Measurements from ENCODE around the gene BAIAP2.

DNA sequence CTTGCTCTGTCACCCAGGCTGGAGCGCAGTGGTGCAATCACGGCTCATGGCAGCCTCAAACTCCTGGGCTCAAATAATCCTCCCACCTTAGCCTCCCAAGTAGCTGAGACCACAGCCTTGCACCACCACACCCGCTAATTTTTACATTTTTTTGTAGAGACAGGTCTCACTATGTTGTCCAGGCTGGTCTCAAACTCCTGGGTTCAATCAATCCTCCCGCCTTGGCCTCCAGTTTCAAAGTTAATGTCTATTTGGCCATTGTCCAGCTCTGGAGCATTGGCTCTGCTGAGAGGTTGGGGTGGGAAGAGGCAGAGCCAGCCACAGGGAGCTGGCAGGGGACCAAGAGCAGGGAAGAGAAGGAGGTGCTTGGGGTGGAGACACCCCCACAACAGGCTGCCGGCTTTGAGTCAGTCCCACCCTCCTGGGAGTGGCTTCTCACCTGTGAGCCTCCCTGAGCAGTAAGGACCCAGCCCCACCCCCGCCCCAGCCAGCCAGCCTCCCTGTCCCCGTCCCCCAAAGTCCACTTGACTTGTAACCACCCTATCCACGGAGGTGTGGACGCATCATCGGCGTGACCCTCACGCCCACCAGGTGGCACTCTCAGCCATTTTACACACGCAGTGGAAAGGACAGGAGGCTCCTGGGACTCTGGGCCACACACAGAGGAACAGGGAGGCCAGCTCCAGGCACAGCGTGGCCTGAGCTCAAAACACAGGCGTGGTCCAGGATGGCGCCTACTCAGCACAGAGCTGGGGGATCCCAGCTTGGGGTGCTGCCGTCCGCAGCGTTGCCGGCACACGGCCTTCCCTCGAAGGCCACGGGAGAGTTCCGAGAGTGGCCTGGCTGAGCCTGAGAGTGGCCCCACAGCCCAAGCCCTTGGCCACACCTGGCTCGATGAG, 107.6 kb downstream of the BAIAP2 start:
- TF ChIP-seq EZH2 (IDR thresholded peaks at IDR 0.05; ENCODE audit: borderline replicate concordance, low read depth, low read length, severe bottlenecking), result no peak
- TF ChIP-seq, protein P1, sequence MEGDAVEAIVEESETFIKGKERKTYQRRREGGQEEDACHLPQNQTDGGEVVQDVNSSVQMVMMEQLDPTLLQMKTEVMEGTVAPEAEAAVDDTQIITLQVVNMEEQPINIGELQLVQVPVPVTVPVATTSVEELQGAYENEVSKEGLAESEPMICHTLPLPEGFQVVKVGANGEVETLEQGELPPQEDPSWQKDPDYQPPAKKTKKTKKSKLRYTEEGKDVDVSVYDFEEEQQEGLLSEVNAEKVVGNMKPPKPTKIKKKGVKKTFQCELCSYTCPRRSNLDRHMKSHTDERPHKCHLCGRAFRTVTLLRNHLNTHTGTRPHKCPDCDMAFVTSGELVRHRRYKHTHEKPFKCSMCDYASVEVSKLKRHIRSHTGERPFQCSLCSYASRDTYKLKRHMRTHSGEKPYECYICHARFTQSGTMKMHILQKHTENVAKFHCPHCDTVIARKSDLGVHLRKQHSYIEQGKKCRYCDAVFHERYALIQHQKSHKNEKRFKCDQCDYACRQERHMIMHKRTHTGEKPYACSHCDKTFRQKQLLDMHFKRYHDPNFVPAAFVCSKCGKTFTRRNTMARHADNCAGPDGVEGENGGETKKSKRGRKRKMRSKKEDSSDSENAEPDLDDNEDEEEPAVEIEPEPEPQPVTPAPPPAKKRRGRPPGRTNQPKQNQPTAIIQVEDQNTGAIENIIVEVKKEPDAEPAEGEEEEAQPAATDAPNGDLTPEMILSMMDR (IDR thresholded peaks at IDR 0.05; ENCODE audit: extremely low read depth in 1 of 2, insufficient read depth in 1 of 2, low read depth in 1 of 2, low read length in 2 of 2), result peak; percentile 55 to 80
- no peak for TF ChIP-seq POLR2A (IDR thresholded peaks at IDR 0.05; ENCODE audit: low read depth, low read length)
- no peak for TF ChIP-seq MYC (IDR thresholded peaks at IDR 0.05; ENCODE audit: low read depth, low read length)
- TF ChIP-seq GATA2 (IDR thresholded peaks at IDR 0.05; ENCODE audit: insufficient read depth, insufficient read length, low read depth, low read length), result no peak
- TF ChIP-seq POLR2AphosphoS5 (IDR thresholded peaks at IDR 0.05; ENCODE audit: insufficient read depth, low read depth, low read length), result no peak
- TF ChIP-seq, protein P2, sequence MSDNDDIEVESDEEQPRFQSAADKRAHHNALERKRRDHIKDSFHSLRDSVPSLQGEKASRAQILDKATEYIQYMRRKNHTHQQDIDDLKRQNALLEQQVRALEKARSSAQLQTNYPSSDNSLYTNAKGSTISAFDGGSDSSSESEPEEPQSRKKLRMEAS (IDR thresholded peaks at IDR 0.05; ENCODE audit: insufficient read depth, insufficient read length), result no peak
- no peak for TF ChIP-seq FOS (IDR thresholded peaks at IDR 0.05; ENCODE audit: borderline replicate concordance, insufficient read depth, low read length)

Measured in endothelial cell of umbilical vein (primary cell).